NCI-H146 treated with DMSO at 0.1 percent for 48 hours (cell line): ENCODE measurements around the gene INHBC.
"Not testable (repeated sequence)": the region's sequence is repeated elsewhere in the genome, so short reads cannot be mapped to it uniquely, and the experiment has no call there.

ENCODE experiments used
- DNase-seq: peaks from one replicate; lab custom pipeline; 2025; ENCODE audit not compliant: unreplicated experiment; lab: John Stamatoyannopoulos, UW

INHBC gene

DNA sequence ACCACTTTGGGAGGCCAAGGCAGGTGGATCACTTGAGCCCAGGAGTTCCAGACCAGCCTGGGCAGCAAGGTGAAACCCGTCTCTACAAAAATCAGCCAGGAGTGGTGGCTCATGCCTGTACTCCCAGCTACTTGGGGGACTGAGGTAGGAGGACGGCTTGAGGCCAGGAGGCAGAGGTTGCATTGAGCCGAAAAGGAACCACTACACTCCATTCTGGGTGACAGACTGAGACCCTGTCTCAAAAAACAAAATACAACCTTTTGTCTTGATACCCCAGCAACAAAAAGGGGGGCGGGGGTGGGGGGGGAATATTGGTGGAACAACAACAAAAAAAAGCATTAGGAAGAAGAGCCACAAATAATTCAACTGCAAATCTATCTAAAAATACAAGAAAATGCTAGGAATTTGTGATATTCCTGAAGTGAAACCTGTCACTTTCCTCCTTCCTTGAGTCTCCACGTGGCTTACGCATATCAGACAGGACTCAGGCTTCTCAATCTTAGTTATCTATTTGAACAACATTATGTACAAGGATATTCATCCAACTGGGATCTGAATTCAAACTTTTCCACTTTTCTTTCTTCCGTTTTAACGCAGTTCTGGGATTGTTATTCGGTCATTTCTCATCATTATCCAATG is 5.0 kb upstream of the INHBC start:
- DNase-seq = no peak

DNA sequence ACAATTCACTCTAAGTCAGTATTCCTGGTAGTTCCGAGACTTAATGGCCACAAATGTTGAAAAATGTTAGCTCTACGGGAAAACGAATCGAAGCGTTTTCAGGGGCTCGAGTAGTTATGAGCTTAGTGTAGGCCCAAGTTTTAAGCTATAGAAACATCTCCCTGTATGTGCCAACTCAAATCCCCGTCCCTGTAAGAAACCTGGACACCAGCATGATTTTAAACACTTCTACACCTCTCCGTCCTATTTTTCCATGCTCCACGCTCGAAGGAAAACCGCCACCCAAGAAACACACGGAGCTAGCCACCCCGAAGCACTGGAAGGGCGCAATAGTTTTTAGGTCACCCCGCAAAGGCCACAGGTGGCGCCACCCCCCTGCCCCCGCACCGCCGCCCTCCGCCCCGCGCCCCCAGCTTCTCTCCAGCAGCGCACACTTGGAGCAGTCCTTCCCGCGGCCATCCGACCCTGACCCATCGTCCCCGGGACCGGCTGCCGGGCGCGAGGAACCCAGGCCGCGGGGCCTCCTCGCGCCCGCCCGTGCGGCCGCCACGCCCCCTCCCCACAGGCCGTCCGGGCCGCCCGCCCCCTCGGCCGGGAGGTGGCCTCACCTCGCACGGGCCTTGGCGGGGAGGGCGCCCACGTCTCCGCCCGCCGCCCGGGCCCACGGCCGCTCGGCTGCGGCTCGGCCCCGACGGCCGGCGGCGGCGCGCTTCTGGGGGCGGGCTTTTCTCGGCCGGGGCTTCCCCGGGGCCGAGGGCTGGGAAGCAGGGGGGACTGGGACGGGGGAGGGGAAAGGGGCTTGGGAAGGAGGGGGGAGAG is 4.3 kb upstream of the INHBC start:
- DNase-seq = peak; percentile 58

DNA sequence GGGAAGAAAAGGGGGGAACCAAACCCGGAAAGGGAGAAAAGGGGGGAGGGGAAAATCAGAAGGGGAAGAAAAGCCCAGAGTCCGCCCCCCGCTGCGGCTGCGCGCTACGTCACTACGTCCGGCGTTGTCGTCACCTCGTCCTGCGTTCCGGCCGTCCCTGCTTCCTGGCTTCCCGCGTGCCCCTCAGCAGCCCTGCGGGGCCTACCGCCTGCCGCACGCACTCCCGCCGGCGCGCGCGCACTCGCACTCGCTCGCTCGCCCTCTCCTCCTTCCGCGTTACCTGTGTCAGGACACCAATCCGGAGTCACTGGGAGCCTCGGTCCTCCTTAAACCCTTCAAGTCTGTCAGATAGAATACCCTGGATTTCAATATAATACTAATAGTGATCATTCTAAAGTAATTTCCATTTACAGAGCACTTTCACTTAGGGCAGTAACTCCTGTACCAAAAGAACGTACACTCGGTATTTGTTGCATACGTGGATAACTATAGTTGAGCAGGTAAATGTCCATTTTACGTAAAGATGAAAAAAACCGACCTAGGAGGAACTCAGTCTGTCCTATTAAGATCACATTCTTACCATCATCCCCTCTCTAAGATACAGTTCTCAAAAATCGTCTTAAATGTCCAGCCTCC is 3.5 kb upstream of the INHBC start, which contains the start of gene R3HDM2:
Gene R3HDM2, minus strand, starts transcription at position 113 of the 636 bp plus-strand sequence. CDS start 120,615 bp downstream, outside the sequence.
- DNase-seq = peak; percentile 94

DNA sequence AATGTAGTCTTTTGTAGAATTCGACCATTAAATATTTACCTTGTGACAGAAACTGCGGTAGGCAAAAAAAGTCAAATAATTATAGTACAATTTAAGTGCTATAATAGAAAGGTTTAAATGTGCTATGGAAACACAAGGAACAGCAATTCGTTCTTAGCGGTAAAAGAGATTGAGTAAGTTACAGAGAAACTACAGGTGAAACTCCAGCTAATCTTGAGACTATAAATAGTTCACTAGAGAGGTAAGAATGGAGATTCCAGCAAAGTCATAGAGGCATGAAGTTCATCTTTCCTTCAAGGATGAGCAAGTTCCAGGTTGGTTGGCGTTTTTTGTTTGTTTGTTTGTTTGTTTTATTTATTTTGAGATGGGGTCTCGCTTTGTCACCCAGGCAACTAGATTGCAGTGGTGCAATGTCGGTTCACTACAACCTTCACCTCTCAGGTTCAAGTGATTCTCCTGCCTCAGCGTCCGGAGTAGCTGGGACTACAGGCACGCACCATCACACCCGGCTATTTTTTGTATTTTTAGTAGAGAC is 2.9 kb upstream of the INHBC start:
- DNase-seq = no peak

DNA sequence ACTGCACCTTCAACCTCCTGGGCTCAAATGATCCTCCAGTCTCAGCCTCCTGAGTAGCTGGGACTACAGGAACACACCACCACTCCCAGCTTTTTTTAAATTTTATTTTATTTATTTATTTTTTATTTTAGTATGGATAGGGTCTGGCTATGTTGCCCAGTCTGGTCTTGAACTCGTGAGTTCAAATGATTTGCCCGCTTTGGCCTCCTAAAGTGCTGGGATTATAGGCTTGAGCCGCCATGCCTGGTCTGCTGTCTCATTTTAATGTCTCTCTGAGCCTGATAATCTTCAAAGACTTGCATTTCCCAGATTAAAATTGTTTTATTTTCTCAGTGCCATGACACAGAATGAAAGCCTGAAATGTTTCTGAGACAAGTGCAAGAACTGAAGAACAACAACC is 1.2 kb upstream of the INHBC start:
- DNase-seq = no peak

DNA sequence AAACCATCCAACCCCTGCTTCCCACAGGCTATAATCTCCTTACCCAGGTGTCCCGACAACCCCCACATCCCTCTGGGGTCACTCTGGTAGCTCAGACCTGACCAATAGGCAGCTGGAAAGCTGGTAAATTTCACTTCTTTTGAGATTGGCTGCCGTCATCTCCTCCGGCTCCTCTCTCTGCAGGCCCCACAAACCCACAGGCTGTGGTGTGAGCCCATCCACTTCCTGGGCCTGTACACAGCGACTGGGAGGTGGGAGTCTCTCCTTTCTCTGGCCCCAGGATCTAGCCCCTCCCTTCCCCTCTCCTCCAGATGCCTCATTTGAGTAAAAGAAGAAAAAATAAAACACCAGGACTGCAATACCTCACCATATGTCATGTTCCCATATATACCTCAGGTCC is 709 bp downstream of the INHBC start:
- no peak for DNase-seq

DNA sequence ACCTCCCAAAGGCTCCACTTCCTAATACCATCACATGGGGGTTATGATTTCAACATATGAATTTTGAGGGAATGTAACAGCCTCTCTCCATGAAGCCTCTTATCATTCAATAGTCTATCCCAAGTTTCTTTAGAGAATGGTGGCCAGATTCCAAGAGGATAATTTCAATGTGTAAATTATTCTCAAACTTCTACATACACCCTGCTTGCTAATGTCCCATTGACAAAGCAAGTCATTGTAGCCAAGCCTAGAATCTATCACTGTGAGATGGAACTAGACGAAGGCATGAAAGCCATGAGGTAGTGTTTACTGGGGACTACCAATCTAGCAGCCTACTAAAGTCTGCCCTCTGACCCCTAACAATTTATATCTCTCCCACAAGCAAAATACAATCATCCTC is 3.8 kb downstream of the INHBC start:
- DNase-seq = no peak

DNA sequence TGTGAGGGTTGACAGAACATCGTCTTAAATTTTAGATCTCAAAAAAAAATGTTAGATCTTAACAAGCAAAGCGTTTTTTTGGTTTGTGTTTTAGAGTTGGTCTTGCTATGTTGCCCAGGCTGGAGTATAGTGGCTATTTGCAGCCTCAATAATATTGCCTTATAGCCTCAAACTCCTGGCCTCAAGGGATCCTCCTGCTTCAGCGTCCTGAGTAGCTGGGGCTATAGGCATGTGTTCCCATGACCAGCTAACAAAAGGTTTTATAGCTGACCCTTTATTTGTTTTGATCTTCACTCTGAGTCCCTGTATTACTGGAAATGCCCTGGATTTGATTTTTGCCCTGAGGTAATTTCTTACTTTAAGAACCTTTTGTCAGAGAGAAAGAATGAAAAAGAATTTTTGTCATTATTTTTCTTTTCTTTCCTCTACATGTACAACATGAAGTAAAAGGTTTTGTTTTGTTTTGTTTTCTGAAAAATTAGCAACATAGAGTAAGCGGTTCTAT is 5.2 kb downstream of the INHBC start:
- no peak for DNase-seq

DNA sequence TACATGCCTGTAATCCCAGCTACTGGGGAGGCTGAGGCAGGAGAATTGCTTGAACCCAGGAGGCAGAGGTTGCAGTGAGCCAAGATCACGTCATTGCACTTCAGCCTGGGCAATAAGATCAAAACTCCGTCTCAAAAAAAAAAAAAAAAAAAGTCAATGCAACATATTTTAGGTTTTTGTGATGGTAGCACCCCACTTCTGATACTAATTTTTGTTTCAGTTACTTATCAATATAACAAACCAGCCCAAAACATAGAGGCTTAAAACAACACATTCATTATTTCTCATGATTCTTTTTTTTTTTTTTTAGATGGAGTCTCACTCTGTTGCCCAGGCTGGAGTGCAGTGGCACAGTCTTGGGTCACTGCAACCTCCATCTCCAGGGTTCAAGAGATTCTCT is 6.8 kb downstream of the INHBC start:
- DNase-seq = not testable (repeated sequence)

DNA sequence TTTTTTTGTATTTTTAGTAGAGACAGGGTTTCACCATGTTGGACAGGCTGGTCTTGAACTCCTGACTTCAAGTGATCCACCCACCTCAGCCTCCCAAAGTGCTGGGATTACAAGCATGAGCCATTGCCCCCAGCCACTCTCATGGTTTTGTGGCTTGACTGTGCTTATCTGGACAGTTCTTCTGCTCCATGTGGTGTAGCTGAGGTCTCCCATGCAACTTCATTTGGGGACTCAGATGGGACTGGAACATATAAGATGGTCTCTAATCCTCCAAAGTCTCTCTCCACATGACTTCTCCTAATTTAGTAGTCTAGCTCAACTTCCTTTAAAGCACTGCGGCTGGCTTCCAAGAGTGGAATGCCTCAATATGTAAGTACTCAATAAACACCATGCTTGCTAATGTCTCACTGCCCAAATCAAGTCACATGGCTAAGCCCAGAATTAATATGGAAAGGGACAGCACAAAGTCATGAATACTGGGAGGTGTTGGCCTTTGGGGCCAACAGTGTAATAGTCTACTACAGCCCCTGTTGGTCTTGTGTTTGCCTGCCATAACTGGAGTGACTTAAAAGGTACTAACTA is 7.4 kb downstream of the INHBC start:
- no peak for DNase-seq

DNA sequence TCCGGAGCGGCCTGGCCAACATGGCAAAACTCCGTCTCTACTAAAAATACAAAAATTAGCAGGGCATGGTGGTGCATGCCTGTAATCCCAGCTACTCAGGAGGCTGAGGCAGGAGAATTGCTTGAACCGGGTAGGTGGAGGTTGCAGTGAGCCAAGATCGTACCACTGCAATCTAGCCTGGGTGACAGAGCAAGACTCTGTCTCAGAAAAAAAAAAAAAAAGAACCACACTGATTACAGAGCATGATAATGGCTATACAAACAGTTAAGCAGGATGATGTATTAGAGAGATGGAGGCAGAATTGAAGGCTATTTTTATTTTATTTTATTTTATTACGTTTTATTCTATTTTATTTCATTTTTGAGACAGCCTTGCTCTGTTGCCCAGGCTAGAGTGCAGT is 9.8 kb downstream of the INHBC start:
- not testable (repeated sequence) for DNase-seq

DNA sequence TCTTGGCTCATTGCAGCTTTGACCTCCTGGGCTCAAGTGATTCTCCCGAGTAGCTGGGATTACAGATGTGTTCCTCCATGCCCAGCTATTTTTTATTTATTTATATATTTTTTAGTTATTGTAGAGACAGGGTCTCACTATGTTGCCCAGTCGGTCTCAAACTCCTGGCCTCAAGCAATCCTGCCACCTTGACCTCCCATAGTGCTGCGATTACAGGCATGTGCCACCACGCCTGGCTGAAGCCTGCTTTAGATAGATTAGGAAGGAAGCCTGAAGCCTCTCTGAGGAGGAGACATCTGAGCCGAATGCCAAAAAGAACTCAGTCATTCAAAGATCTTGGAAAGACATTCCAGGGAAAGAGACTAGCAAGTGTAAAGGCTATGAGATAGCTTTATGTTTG is 10.2 kb downstream of the INHBC start:
- DNase-seq = no peak

DNA sequence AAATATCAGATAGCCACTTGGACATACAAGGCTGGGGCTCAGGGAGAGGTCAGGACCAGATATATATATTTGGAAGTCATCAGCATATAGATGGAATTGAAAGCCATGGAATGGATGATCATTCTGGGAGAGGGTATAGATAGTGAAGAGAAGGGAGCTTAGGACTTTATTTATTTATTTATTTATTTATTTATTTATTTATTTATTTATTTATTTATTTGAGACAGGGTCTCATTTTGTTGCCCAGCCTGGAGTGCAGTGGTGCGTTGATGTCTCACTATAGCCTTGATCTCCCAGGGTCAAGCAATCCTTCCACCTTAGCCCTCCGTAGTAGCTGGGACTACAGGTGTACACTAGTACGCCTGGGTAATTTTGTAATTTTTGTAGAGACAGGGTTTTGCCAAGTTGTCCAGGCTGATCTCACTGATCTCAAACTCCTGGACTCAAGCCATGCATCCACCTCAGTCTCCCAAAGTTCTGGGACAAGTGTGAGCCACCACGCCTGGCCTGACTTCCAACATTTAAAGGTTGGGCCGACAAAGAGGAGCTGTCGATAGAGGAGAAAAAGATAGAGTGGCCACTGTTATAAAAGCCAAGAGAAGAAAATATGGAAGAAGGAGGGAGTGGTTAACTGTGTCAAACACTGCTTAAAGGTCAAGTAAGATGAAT is 11.8 kb downstream of the INHBC start:
- no peak for DNase-seq

DNA sequence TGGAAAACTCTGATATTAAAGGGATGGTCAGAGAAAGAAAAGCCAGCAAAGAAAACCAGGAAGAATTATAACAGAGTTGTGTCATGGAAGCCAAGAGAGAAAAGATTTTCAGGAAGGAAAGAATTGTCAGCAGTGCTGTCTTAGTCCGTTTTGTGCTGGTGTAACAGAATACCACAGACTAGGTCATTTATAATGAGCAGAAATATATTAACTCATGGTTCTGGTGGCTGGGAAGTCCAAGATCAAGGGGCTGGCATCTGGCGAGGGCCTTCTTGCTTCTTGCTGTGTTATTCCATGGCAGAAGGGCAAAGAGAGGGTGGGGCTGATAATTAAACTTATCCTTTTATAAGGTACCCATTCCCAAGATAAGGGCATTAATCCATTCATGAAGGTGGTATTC is 14.1 kb downstream of the INHBC start:
- DNase-seq = no peak

DNA sequence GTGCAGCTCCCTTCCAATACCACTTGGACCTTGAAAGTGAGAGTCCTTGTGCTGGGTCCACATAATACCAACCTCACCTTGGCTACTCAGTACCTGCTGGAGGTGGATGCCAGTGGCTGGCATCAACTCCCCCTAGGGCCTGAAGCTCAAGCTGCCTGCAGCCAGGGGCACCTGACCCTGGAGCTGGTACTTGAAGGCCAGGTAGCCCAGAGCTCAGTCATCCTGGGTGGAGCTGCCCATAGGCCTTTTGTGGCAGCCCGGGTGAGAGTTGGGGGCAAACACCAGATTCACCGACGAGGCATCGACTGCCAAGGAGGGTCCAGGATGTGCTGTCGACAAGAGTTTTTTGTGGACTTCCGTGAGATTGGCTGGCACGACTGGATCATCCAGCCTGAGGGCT is 14.8 kb downstream of the INHBC start:
- no peak for DNase-seq

DNA sequence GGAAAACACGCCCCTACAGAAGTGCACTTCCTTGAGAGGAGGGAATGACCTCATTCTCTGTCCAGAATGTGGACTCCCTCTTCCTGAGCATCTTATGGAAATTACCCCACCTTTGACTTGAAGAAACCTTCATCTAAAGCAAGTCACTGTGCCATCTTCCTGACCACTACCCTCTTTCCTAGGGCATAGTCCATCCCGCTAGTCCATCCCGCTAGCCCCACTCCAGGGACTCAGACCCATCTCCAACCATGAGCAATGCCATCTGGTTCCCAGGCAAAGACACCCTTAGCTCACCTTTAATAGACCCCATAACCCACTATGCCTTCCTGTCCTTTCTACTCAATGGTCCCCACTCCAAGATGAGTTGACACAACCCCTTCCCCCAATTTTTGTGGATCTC is 15.5 kb downstream of the INHBC start:
- no peak for DNase-seq

DNA sequence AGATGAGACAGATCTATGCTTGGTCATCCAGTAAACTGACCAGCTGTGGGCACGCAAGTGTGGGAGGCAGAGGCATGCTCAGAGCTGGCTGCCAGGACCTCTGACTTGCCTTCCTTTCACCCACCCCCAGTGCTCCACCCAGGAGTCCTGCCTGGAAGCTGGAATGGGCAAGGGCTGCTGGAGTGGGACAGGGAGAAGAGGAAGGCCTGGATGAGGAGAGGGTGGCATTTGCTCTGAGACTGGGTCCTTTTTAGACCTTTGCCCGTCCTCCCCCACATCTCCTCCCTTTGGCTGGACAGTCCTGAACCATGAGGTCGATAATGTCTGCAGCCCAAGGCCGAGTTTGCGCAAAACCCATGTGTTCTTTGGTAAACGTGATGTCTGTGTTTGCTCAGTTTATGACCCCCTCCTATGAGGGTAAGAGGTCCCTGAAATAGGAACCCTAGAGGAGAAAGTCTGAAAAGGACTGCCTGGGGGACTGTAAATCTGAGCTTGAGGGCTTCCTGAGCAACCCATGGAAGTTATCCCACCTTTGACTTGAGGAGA is 16.7 kb downstream of the INHBC start:
- no peak for DNase-seq

DNA sequence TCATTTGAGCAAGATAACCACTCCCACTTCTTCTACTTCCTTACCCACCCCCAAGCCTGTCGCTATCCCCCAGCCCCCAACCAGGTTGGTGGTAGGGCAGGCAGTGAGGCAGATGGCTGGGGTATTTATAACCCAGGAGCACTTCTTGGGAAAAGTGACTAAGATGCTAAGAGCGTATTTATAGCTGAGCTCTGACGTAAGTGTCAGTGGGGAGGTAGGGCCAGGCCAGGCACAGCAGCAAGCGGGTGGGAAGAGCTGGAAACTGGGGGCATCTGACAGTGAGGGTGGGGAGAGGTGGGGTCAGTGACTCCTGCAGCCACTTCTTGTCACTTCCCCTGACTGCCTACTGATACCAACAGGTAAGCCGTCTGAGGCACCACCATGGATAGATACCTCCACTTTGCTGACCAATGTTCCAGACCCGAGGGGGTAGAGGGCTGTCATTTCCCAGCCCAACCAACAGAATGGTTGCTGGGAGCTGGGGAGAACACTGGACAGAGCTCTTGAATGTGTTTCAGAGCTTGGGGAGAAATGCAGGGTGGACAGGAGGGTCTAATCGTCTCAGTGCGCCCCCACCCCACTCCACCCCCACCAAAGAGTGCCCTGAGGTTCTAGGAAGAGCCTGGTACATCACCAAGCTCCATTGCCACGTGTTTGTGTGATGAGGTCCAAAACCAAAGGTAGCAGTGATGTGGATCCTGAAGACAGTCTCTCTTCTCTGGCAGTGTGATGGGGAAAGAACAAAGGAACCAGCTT is 17.8 kb downstream of the INHBC start:
- no peak for DNase-seq

DNA sequence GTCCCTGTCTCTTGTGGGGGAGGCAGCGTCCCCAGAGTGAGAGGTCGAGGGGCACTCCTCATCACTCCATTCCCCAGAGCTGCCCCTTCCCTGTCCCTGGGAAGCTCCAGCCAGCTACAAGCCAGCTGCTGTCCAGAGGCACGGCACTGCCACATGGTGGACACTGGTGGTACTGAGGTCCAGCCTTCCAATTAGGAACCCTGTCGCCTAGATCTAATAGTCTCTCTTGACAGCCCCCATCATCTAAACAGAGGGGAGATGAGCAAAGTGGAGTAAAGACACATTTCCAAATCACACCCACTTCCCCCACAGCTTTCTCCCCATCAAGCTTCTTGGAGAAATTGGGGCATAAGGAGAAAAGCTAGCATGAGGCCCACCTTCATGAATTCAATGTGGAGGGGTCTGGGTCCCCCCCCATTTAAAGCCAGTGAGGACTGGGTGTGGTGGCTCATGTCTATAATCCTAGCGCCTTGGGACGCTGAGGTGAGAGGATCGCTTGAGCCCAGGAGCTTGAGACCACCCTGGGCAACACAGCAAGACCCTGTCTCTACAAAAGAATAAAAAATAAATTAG is 18.4 kb downstream of the INHBC start:
- peak; percentile 31 for DNase-seq
